Hair follicular keratinocyte (primary cell): Measurements from ENCODE around the gene ZNF723. TPM values are rescaled to one million over a fixed set of nuclear protein-coding genes. Genes with fewer than 3 reads are reported as not detected.

Source experiments
- total RNA-seq: library from RNA; depleted of rRNA; stranded (reverse); fragments of >200 nt; gene quantifications from 2 replicates; pipeline ENCODE4 v1.2.3, GENCODE V29; 2015

Gene ZNF723
- not detected in 2 replicates for total RNA-seq

GRCh38 chr19:22832031-22832762, at the start of gene ZNF723:
Gene ZNF723, plus strand, starts transcription at chr19:22832291. Its CDS starts 89 bp downstream, at chr19:22832380.

GRCh38 chr19:22783651-22784410, 48.3 kb upstream of the ZNF723 start, which contains the start of gene ZNF99:
Gene ZNF99, minus strand, starts transcription at chr19:22784151. Its CDS starts 135 bp downstream, at chr19:22784016.

Other genes starting within 250 kb of the ZNF723 start
- 0.39 and 1.8 TPM in 2 replicates for gene ZNF492, start 198.0 kb upstream of the ZNF723 start, total RNA-seq
- gene ZNF99, start 48.1 kb upstream of the ZNF723 start, total RNA-seq = not detected in 2 replicates
- 0.19 TPM in 1 of 2 replicates, not detected in the other for gene ZNF728, start 170.9 kb downstream of the ZNF723 start, total RNA-seq